Type B pancreatic cell (in vitro differentiated cells): Measurements from ENCODE around the gene RELB. TPM values are rescaled to one million over a fixed set of nuclear protein-coding genes. Genes with fewer than 3 reads are reported as not detected.

Source experiments
- DNase-seq: peaks from one replicate; pipeline ENCODE4 v3.0.0; 2021; ENCODE audit warnings: mixed read lengths; ENCODE audit not compliant: unreplicated experiment; ENCODE audit errors: extremely low spot score
- H3K27ac Mint-ChIP-seq: 2 replicates; pipeline ENCODE4 v1.8.0; 2021; ENCODE audit warnings: mild to moderate bottlenecking, mixed read lengths
- H3K27me3 Mint-ChIP-seq: 2 replicates; pipeline ENCODE4 v1.8.0; 2021; ENCODE audit warnings: mixed read lengths
- H3K36me3 Mint-ChIP-seq: 2 replicates; pipeline ENCODE4 v1.8.0; 2021; ENCODE audit warnings: mixed read lengths
- H3K4me1 Mint-ChIP-seq: one replicate; pipeline ENCODE4 v1.8.0; 2021; ENCODE audit warnings: mixed read lengths; ENCODE audit not compliant: unreplicated experiment
- H3K4me3 Mint-ChIP-seq: 2 replicates; pipeline ENCODE4 v1.8.0; 2021; ENCODE audit warnings: mild to moderate bottlenecking, mixed read lengths
- H3K9me3 Mint-ChIP-seq: 2 replicates; pipeline ENCODE4 v1.8.0; 2021; ENCODE audit warnings: mixed read lengths
- CTCF ChIP-seq: fragments of 200-600 bp; sonication (generic); conservative IDR thresholded peaks from 2 replicates; pipeline ENCODE4 v1.5.0; 2021; ENCODE audit warnings: antibody characterized with exemption, mild to moderate bottlenecking
- total RNA-seq: library from RNA; stranded (reverse); gene quantifications from 2 replicates; pipeline ENCODE4 v1.2.1, GENCODE V29; 2021; ENCODE audit warnings: low replicate concordance

Gene RELB
- total RNA-seq, 1 donor from 2014 or later = 6.9 TPM

DNA sequence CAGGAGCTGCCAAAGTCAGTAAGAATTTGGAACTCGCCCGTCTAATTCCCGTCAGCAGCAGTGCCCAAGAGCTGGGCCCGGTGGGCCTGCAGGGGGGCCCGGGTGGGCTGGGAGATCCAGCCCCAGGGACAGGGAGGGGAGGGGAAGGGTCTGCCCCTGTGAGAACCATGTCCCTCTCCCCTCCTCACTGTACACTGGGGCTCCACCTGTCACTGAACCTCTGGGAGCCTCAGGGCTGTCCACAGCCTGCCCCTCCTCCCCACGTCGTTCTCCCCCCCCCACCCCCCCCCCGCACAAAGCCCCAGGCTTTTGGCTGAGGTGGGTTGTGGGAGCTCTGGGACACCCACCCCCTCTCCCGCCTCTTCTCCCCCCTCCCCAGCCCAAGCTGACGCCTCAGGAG is 66.8 kb downstream of the RELB start:
- Mint-ChIP-seq H3K27ac (no peak overlapping the region), H3K4me3 (no peak overlapping the region), H3K9me3 (no peaks in the 10 kb centered on the region), H3K36me3 (peaks cover 5% of the 10 kb centered on the region), H3K27me3 (no peaks in the 10 kb centered on the region), H3K4me1 (no peaks in the 10 kb centered on the region)
- no peak for TF ChIP-seq CTCF
- no peak for DNase-seq

DNA sequence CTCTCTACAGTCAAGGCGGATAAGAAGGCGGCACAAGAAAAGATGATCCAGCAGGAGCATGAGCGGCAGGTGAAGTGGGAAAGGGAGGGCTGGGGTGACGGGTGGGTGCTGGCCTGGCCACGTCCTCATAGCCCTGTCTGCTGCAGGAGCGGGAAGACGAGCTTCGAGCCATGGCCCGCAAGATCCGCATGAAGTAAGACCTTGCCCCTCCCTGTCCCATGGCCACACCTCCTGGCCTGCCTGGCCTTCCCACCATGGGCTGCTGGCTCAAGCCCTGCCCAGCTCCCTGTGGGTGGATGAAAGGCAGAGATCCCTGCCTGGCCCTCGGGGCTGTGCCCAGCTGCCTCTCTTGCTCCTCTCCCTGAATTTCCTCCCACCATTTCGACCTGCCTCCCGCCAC is 67.8 kb downstream of the RELB start:
- no peaks in the 10 kb centered on the region for H3K4me1 Mint-ChIP-seq
- no peaks in the 10 kb centered on the region for H3K9me3 Mint-ChIP-seq
- no peak overlapping the region for H3K4me3 Mint-ChIP-seq
- H3K27ac Mint-ChIP-seq = no peak overlapping the region
- peaks cover 5% of the 10 kb centered on the region for H3K36me3 Mint-ChIP-seq
- DNase-seq = no peak
- no peak for TF ChIP-seq CTCF
- no peaks in the 10 kb centered on the region for H3K27me3 Mint-ChIP-seq

- Mint-ChIP-seq H3K9me3 (no peaks in the 10 kb centered on the region), H3K4me3 (no peak overlapping the region), H3K27ac (no peak overlapping the region), H3K4me1 (peaks cover 5% of the 10 kb centered on the region), H3K36me3 (peaks cover 5% of the 10 kb centered on the region), H3K27me3 (peaks cover 4% of the 10 kb centered on the region)
- no peak for DNase-seq
- no peak for TF ChIP-seq CTCF
Measured at GRCh38 chr19:45070214-45070613, 69.0 kb downstream of the RELB start.

- TF ChIP-seq CTCF = no peak
- no peak for DNase-seq
- Mint-ChIP-seq H3K27ac (no peak overlapping the region), H3K27me3 (peaks cover 4% of the 10 kb centered on the region), H3K4me3 (no peak overlapping the region), H3K36me3 (peaks cover 5% of the 10 kb centered on the region), H3K4me1 (peaks cover 5% of the 10 kb centered on the region), H3K9me3 (no peaks in the 10 kb centered on the region)
Measured at GRCh38 chr19:45070861-45071544, 69.7 kb downstream of the RELB start.

- peaks cover 5% of the 10 kb centered on the region for H3K4me1 Mint-ChIP-seq
- H3K27ac Mint-ChIP-seq = no peak overlapping the region
- DNase-seq = no peak
- H3K27me3 Mint-ChIP-seq = peaks cover 4% of the 10 kb centered on the region
- peaks cover 5% of the 10 kb centered on the region for H3K36me3 Mint-ChIP-seq
- no peak overlapping the region for H3K4me3 Mint-ChIP-seq
- no peak for TF ChIP-seq CTCF
- H3K9me3 Mint-ChIP-seq = no peaks in the 10 kb centered on the region
Measured at GRCh38 chr19:45071545-45071938, 70.3 kb downstream of the RELB start.
